Panc1 (cell line): ENCODE measurements around the gene SCAF1.

Experiments
- CTCF ChIP-seq: fragments of 450-650 bp; IDR thresholded peaks from 2 replicates; pipeline ENCODE4 v1.5.1; 2017; ENCODE audit warnings: mild to moderate bottlenecking
- POLR2AphosphoS5 ChIP-seq: IDR thresholded peaks from 2 replicates; pipeline ENCODE4 v1.6.1; 2012; ENCODE audit warnings: mild to moderate bottlenecking, low read depth, low read length, moderate library complexity
- REST ChIP-seq, 2 experiments: IDR thresholded peaks; 2 replicates each; pipeline ENCODE4 v1.6.1; 2011 to 2012; ENCODE audit warnings: low read depth in 2 of 2, control low read depth in 1 of 2, low read length in 1 of 2, mild to moderate bottlenecking in 1 of 2, moderate library complexity in 1 of 2; ENCODE audit not compliant: insufficient read depth in 1 of 2

GRCh38 chr19:49687566-49688316, 45.7 kb downstream of the SCAF1 start:
- TF ChIP-seq CTCF: no peak
- TF ChIP-seq POLR2AphosphoS5: no peak
- TF ChIP-seq REST (IDR thresholded peaks at IDR 0.05; ENCODE audit: insufficient read depth in 1 of 2, low read depth in 2 of 2, low read length in 1 of 2): no peak
